ENCODE data around the gene RTEL1.

RTEL1 gene

GRCh38 chr20:63661959-63662812, 4.1 kb downstream of the RTEL1 start:
- H3K36me3 ChIP-seq (replicated peaks; ENCODE audit: insufficient read depth, low read length), result no peaks in the 10 kb centered on the region; the same call in 1 of the 2 replicates
- no peak overlapping the region for H2AFZ ChIP-seq (ENCODE audit: low read length)
- H3K9me3 ChIP-seq (replicated peaks; ENCODE audit: insufficient read depth, low read length), result no peaks in the 10 kb centered on the region
- no peaks in the 10 kb centered on the region for H4K20me1 ChIP-seq (ENCODE audit: insufficient read depth, low read length)
- H3K79me2 ChIP-seq (ENCODE audit: low read length), result peaks cover 21% of the 10 kb centered on the region
- no peaks in the 10 kb centered on the region for H3F3A ChIP-seq (ENCODE audit: insufficient read depth, low read length)
- DNase-seq, result no peak
- H3K4me3 ChIP-seq (ENCODE audit: low read length), result no peak overlapping the region
- H3K4me1 ChIP-seq (ENCODE audit: low read length), result 0 out of 2 replicates have a peak, but pooled peaks cover 4% of the 10 kb centered on the region
- H3K9ac ChIP-seq (ENCODE audit: low read length), result no peak overlapping the region
- no peaks in the 10 kb centered on the region for H3K27me3 ChIP-seq (replicated peaks; ENCODE audit: insufficient read depth, low read length)
- TF ChIP-seq CTCF (IDR thresholded peaks at IDR 0.05; ENCODE audit: low read length), result no peak
- TF ChIP-seq EZH2phosphoT487 (IDR thresholded peaks at IDR 0.05; ENCODE audit: low read length), result no peak
- TF ChIP-seq EZH2 (optimal IDR thresholded peaks at IDR 0.05; ENCODE audit: low read depth, low read length), result no peak
- no peaks in the 10 kb centered on the region for H3K9me2 ChIP-seq (replicated peaks; ENCODE audit: insufficient read depth, low read length)
- no peak overlapping the region for H3K4me2 ChIP-seq (ENCODE audit: low read depth, low read length)
- H3K27ac ChIP-seq (ENCODE audit: low read length), result no peak overlapping the region

- no peak overlapping the region for H3K27ac ChIP-seq (ENCODE audit: low read length)
- H3K27me3 ChIP-seq (replicated peaks; ENCODE audit: insufficient read depth, low read length), result no peaks in the 10 kb centered on the region
- H3K4me2 ChIP-seq (ENCODE audit: low read depth, low read length), result no peak overlapping the region
- no peak overlapping the region for H3K9ac ChIP-seq (ENCODE audit: low read length)
- H4K20me1 ChIP-seq (ENCODE audit: insufficient read depth, low read length), result no peaks in the 10 kb centered on the region
- 0 out of 2 replicates have a peak, but pooled peaks cover 4% of the 10 kb centered on the region for H3K4me1 ChIP-seq (ENCODE audit: low read length)
- no peak overlapping the region for H3K4me3 ChIP-seq (ENCODE audit: low read length)
- no peak for DNase-seq
- no peaks in the 10 kb centered on the region for H3K9me2 ChIP-seq (replicated peaks; ENCODE audit: insufficient read depth, low read length)
- peaks cover 21% of the 10 kb centered on the region for H3K79me2 ChIP-seq (ENCODE audit: low read length)
- no peaks in the 10 kb centered on the region; the same call in 1 of the 2 replicates for H3K36me3 ChIP-seq (replicated peaks; ENCODE audit: insufficient read depth, low read length)
- no peaks in the 10 kb centered on the region for H3F3A ChIP-seq (ENCODE audit: insufficient read depth, low read length)
- no peak overlapping the region for H2AFZ ChIP-seq (ENCODE audit: low read length)
- no peaks in the 10 kb centered on the region for H3K9me3 ChIP-seq (replicated peaks; ENCODE audit: insufficient read depth, low read length)
- no peak for TF ChIP-seq CTCF (IDR thresholded peaks at IDR 0.05; ENCODE audit: low read length)
- TF ChIP-seq EZH2phosphoT487 (IDR thresholded peaks at IDR 0.05; ENCODE audit: low read length), result no peak
- TF ChIP-seq EZH2 (optimal IDR thresholded peaks at IDR 0.05; ENCODE audit: low read depth, low read length), result no peak
Measured at GRCh38 chr20:63662813-63663189, 4.7 kb downstream of the RTEL1 start.

- no peak for DNase-seq
- H3K9me2 ChIP-seq (replicated peaks; ENCODE audit: insufficient read depth, low read length), result no peaks in the 10 kb centered on the region
- no peak overlapping the region for H3K9ac ChIP-seq (ENCODE audit: low read length)
- no peak overlapping the region for H3K4me3 ChIP-seq (ENCODE audit: low read length)
- no peak overlapping the region for H3K4me2 ChIP-seq (ENCODE audit: low read depth, low read length)
- no peak overlapping the region for H2AFZ ChIP-seq (ENCODE audit: low read length)
- H3K4me1 ChIP-seq (ENCODE audit: low read length), result 0 out of 2 replicates have a peak, but pooled peaks cover 4% of the 10 kb centered on the region
- H3K79me2 ChIP-seq (ENCODE audit: low read length), result peaks cover 20% of the 10 kb centered on the region
- H3F3A ChIP-seq (ENCODE audit: insufficient read depth, low read length), result no peaks in the 10 kb centered on the region
- H3K27me3 ChIP-seq (replicated peaks; ENCODE audit: insufficient read depth, low read length), result no peaks in the 10 kb centered on the region
- no peaks in the 10 kb centered on the region for H3K9me3 ChIP-seq (replicated peaks; ENCODE audit: insufficient read depth, low read length)
- no peaks in the 10 kb centered on the region; the same call in 1 of the 2 replicates for H3K36me3 ChIP-seq (replicated peaks; ENCODE audit: insufficient read depth, low read length)
- no peaks in the 10 kb centered on the region for H4K20me1 ChIP-seq (ENCODE audit: insufficient read depth, low read length)
- TF ChIP-seq EZH2phosphoT487 (IDR thresholded peaks at IDR 0.05; ENCODE audit: low read length), result no peak
- no peak for TF ChIP-seq EZH2 (optimal IDR thresholded peaks at IDR 0.05; ENCODE audit: low read depth, low read length)
- no peak for TF ChIP-seq CTCF (IDR thresholded peaks at IDR 0.05; ENCODE audit: low read length)
- no peak overlapping the region for H3K27ac ChIP-seq (ENCODE audit: low read length)
Measured at GRCh38 chr20:63663332-63664066, 5.4 kb downstream of the RTEL1 start.

Measured in MM.1S (cell line).